ENCODE measurements around the gene ADGRE1. TPM values are rescaled to one million over a fixed set of nuclear protein-coding genes. Genes with fewer than 3 reads are reported as not detected.

ADGRE1 gene, protein sequence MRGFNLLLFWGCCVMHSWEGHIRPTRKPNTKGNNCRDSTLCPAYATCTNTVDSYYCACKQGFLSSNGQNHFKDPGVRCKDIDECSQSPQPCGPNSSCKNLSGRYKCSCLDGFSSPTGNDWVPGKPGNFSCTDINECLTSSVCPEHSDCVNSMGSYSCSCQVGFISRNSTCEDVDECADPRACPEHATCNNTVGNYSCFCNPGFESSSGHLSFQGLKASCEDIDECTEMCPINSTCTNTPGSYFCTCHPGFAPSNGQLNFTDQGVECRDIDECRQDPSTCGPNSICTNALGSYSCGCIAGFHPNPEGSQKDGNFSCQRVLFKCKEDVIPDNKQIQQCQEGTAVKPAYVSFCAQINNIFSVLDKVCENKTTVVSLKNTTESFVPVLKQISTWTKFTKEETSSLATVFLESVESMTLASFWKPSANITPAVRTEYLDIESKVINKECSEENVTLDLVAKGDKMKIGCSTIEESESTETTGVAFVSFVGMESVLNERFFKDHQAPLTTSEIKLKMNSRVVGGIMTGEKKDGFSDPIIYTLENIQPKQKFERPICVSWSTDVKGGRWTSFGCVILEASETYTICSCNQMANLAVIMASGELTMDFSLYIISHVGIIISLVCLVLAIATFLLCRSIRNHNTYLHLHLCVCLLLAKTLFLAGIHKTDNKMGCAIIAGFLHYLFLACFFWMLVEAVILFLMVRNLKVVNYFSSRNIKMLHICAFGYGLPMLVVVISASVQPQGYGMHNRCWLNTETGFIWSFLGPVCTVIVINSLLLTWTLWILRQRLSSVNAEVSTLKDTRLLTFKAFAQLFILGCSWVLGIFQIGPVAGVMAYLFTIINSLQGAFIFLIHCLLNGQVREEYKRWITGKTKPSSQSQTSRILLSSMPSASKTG
- total RNA-seq = not detected in 2 replicates

DNA sequence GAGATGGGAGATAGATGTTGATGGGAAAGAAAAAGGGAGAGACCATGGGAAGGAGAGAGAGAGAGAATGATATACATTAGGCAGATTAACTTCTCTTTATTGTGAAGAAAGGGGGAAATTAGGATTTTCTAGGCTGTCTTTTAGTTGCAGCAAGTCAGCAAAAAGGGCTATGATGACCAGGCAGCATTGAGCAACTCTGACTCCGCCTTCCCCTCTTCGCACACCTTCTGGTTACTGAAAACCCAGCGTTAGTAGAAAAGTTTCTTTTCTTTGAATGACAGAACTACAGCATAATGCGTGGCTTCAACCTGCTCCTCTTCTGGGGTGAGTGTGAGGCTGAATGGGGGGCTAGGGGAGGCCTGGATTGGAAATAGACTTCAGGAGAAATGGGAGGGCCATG, at the start of gene ADGRE1:
Gene ADGRE1, plus strand, starts transcription at position 264 of the 400 bp plus-strand sequence. Its CDS starts 30 bp downstream, at position 294.

Other genes starting within 250 kb of the ADGRE1 start
- gene TNFSF14, start 217.4 kb upstream of the ADGRE1 start, total RNA-seq = under 0.01 TPM in 1 of 2 replicates, not detected in the other
- gene C3, start 166.9 kb upstream of the ADGRE1 start, total RNA-seq = 5.1 and 32.8 TPM in 2 replicates
- gene GPR108, start 150.0 kb upstream of the ADGRE1 start, total RNA-seq = 68.4 and 73.7 TPM in 2 replicates
- 69.4 and 77.4 TPM in 2 replicates for gene TRIP10, start 147.9 kb upstream of the ADGRE1 start, total RNA-seq
- gene SH2D3A, start 120.1 kb upstream of the ADGRE1 start, total RNA-seq = 98.3 and 129 TPM in 2 replicates
- gene VAV1, start 114.9 kb upstream of the ADGRE1 start, total RNA-seq = 1.7 and 2.3 TPM in 2 replicates
- gene MBD3L2B, start 133.9 kb downstream of the ADGRE1 start, total RNA-seq = not detected in 2 replicates
- not detected in 2 replicates for gene MBD3L5, start 143.0 kb downstream of the ADGRE1 start, total RNA-seq
- gene MBD3L4, start 152.6 kb downstream of the ADGRE1 start, total RNA-seq = not detected in 2 replicates
- not detected in 2 replicates for gene MBD3L2, start 161.7 kb downstream of the ADGRE1 start, total RNA-seq
- not detected in 2 replicates for gene MBD3L3, start 171.1 kb downstream of the ADGRE1 start, total RNA-seq
- 7.2 and 12.8 TPM in 2 replicates for gene ZNF557, start 182.1 kb downstream of the ADGRE1 start, total RNA-seq

Data from tracheal epithelial cell (primary cell).